LNCaP clone FGC (cell line): Measurements from ENCODE around the gene HS6ST2.

Source experiments
- DNase-seq: peaks from one replicate; pipeline ENCODE4 v3.0.0-alpha.2; 2011; ENCODE audit warnings: low read depth
- H3K4me3 ChIP-seq: 2 replicates; pipeline ENCODE4 v1.5.1; 2011; ENCODE audit warnings: mild to moderate bottlenecking, low read depth, low read length, control low read depth
- CTCF ChIP-seq: IDR thresholded peaks from 2 replicates; pipeline ENCODE4 v1.5.1; 2012; ENCODE audit warnings: mild to moderate bottlenecking; ENCODE audit not compliant: control insufficient read depth, insufficient read depth; ENCODE audit errors: extremely low read depth

The HS6ST2 gene

GRCh38 chrX:132609362-132609848 lies 349.0 kb downstream of the HS6ST2 start:
- TF ChIP-seq CTCF = no peak
- DNase-seq = no peak
- H3K4me3 ChIP-seq = no peak overlapping the region

GRCh38 chrX:132603700-132604286 lies 354.6 kb downstream of the HS6ST2 start:
- no peak for DNase-seq
- TF ChIP-seq CTCF = no peak
- no peak overlapping the region for H3K4me3 ChIP-seq

- DNase-seq = no peak
- no peak overlapping the region for H3K4me3 ChIP-seq
- TF ChIP-seq CTCF = no peak
Measured at GRCh38 chrX:132602701-132603100, 355.7 kb downstream of the HS6ST2 start.

GRCh38 chrX:132594999-132595398 lies 363.4 kb downstream of the HS6ST2 start:
- DNase-seq = no peak
- no peak for TF ChIP-seq CTCF
- H3K4me3 ChIP-seq = no peak overlapping the region

GRCh38 chrX:132594129-132594528 lies 364.3 kb downstream of the HS6ST2 start:
- H3K4me3 ChIP-seq = no peak overlapping the region
- DNase-seq = no peak
- TF ChIP-seq CTCF = no peak

GRCh38 chrX:132592880-132593279 lies 365.5 kb downstream of the HS6ST2 start:
- DNase-seq = no peak
- TF ChIP-seq CTCF = peak; percentile 47
- H3K4me3 ChIP-seq = no peak overlapping the region

GRCh38 chrX:132591719-132592275 lies 366.6 kb downstream of the HS6ST2 start:
- no peak overlapping the region for H3K4me3 ChIP-seq
- TF ChIP-seq CTCF = no peak
- DNase-seq = no peak
